ENCODE measurements around the gene SMIM15.
"Not testable (repeated sequence)": the region's sequence is repeated elsewhere in the genome, so short reads cannot be mapped to it uniquely, and the experiment has no call there.

The SMIM15 gene

GRCh38 chr5:61162010-61162831, at the start of gene SMIM15:
Gene SMIM15 (minus strand): TSS chr5:61162468. CDS start chr5:61160171, 2,297 bp downstream.
- peak; percentile 54 to 66 for DNase-seq (ENCODE audit: low read depth in 2 of 2, low spot score in 1 of 2)

GRCh38 chr5:61207884-61208283, 45.6 kb upstream of the SMIM15 start:
- no peak for DNase-seq (ENCODE audit: low read depth in 2 of 2, low spot score in 1 of 2)

GRCh38 chr5:61205013-61205412, 42.7 kb upstream of the SMIM15 start:
- no peak for DNase-seq (ENCODE audit: low read depth in 2 of 2, low spot score in 1 of 2)

- no peak for DNase-seq (ENCODE audit: low read depth in 2 of 2, low spot score in 1 of 2)
These were observed 39.9 kb upstream of the SMIM15 start for GRCh38 chr5:61202213-61202612.

GRCh38 chr5:61200582-61201155, 38.4 kb upstream of the SMIM15 start:
- DNase-seq (ENCODE audit: low read depth in 2 of 2, low spot score in 1 of 2): no peak

GRCh38 chr5:61198606-61199005, 36.3 kb upstream of the SMIM15 start:
- no peak for DNase-seq (ENCODE audit: low read depth in 2 of 2, low spot score in 1 of 2)

- DNase-seq (ENCODE audit: low read depth in 2 of 2, low spot score in 1 of 2): not testable (repeated sequence)
These were observed 25.6 kb upstream of the SMIM15 start for GRCh38 chr5:61187826-61188225.

GRCh38 chr5:61187352-61187751, 25.1 kb upstream of the SMIM15 start:
- DNase-seq (ENCODE audit: low read depth in 2 of 2, low spot score in 1 of 2): not testable (repeated sequence)

GRCh38 chr5:61186634-61187033, 24.4 kb upstream of the SMIM15 start:
- no peak for DNase-seq (ENCODE audit: low read depth in 2 of 2, low spot score in 1 of 2)

GRCh38 chr5:61184708-61185107, 22.4 kb upstream of the SMIM15 start:
- no peak for DNase-seq (ENCODE audit: low read depth in 2 of 2, low spot score in 1 of 2)

GRCh38 chr5:61183538-61183937, 21.3 kb upstream of the SMIM15 start:
- DNase-seq (ENCODE audit: low read depth in 2 of 2, low spot score in 1 of 2): no peak

GRCh38 chr5:61182449-61182848, 20.2 kb upstream of the SMIM15 start:
- DNase-seq (ENCODE audit: low read depth in 2 of 2, low spot score in 1 of 2): no peak

GRCh38 chr5:61180886-61181285, 18.6 kb upstream of the SMIM15 start:
- no peak for DNase-seq (ENCODE audit: low read depth in 2 of 2, low spot score in 1 of 2)

- DNase-seq (ENCODE audit: low read depth in 2 of 2, low spot score in 1 of 2): no peak
These were observed 16.4 kb upstream of the SMIM15 start for GRCh38 chr5:61178702-61179101.

GRCh38 chr5:61177716-61178115, 15.4 kb upstream of the SMIM15 start:
- DNase-seq (ENCODE audit: low read depth in 2 of 2, low spot score in 1 of 2): no peak

- no peak for DNase-seq (ENCODE audit: low read depth in 2 of 2, low spot score in 1 of 2)
These were observed 14.8 kb upstream of the SMIM15 start for GRCh38 chr5:61177070-61177469.

- no peak for DNase-seq (ENCODE audit: low read depth in 2 of 2, low spot score in 1 of 2)
These were observed 14.4 kb upstream of the SMIM15 start for GRCh38 chr5:61176631-61177030.

GRCh38 chr5:61171479-61171878, 9.2 kb upstream of the SMIM15 start:
- DNase-seq (ENCODE audit: low read depth in 2 of 2, low spot score in 1 of 2): no peak

- DNase-seq (ENCODE audit: low read depth in 2 of 2, low spot score in 1 of 2): no peak
These were observed 6.7 kb upstream of the SMIM15 start for GRCh38 chr5:61168951-61169350.

GRCh38 chr5:61167382-61167781, 5.1 kb upstream of the SMIM15 start:
- no peak for DNase-seq (ENCODE audit: low read depth in 2 of 2, low spot score in 1 of 2)

- DNase-seq (ENCODE audit: low read depth in 2 of 2, low spot score in 1 of 2): no peak
These were observed 1.6 kb upstream of the SMIM15 start for GRCh38 chr5:61163905-61164304.

GRCh38 chr5:61162832-61163567, 732 bp upstream of the SMIM15 start:
- DNase-seq (ENCODE audit: low read depth in 2 of 2, low spot score in 1 of 2): no peak
